ENCODE results near the gene RAPGEF1. TPM values are rescaled to one million over a fixed set of nuclear protein-coding genes. Genes with fewer than 3 reads are reported as not detected.
A peak's percentile ranks its signal among the peaks of the same experiment; 100 is the strongest.

RAPGEF1 gene
- total and polyA plus RNA-seq, 2 experiments from 2014 or later = 3.3 to 24.1 TPM

DNA sequence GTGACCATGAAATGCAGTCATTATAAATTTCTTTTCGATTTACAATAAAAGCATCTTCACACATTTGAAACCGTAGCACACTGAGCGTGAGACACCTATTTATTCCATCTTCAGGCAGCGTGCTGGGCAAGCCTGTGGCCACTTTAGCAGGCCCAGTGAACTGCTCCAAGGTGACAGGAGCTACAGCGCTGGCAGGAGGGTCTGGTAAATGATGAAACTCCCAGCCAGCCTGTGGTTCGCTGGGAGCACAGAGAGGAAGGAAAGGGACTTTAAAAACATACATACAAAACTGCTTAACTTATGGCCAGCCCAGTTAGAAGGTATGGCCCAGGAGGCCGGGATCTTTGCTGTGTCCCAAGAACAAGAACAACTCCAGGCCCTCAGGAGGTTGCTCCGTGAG, 5.1 kb downstream of the RAPGEF1 start:
- peaks cover 77% of the 10 kb centered on the region for H3K79me2 ChIP-seq (ENCODE audit: insufficient read depth)
- in situ Hi-C loops (cut with MboI) = loop anchor here (25.0 kb wide), 1 partner anchor 372 kb away; no protein-coding TSS in a partner anchor
- H3K27ac ChIP-seq = no peak overlapping the region
- no peaks in the 10 kb centered on the region for H3K27me3 ChIP-seq (replicated peaks; ENCODE audit: insufficient read depth)
- no peak for DNase-seq
- no peaks in the 10 kb centered on the region for H3K9me2 ChIP-seq (ENCODE audit: insufficient read depth)
- no peaks in the 10 kb centered on the region for H3K36me3 ChIP-seq (ENCODE audit: low read depth)
- H2AFZ ChIP-seq = no peak overlapping the region
- H3K4me3 ChIP-seq = no peak overlapping the region
- WGBS, 2 experiments (ENCODE audit: low coverage in 1 of 2, low lambda C conversion rate in 2 of 2, missing lambda C conversion rate in 2 of 2) = 87 to 93% methylated on average over 8 of the region's 8 CpGs
- TF ChIP-seq EZH2phosphoT487 (IDR thresholded peaks at IDR 0.05; ENCODE audit: insufficient read depth, low read depth) = no peak
- no peak for TF ChIP-seq EZH2 (IDR thresholded peaks at IDR 0.05; ENCODE audit: insufficient read depth, poor library complexity, severe bottlenecking)
- H3K4me1 ChIP-seq (ENCODE audit: insufficient read depth) = peaks cover 45% of the 10 kb centered on the region
- no peaks in the 10 kb centered on the region for H3K9me3 ChIP-seq (ENCODE audit: low read depth)
- no peak overlapping the region for H3K9ac ChIP-seq
- no peak overlapping the region for H3K4me2 ChIP-seq (ENCODE audit: unreplicated experiment)
- peaks cover 9% of the 10 kb centered on the region; the same call in 1 of the 2 replicates for H4K20me1 ChIP-seq (ENCODE audit: insufficient read depth)
- H3F3A ChIP-seq (ENCODE audit: insufficient read depth) = peaks cover 26% of the 10 kb centered on the region

DNA sequence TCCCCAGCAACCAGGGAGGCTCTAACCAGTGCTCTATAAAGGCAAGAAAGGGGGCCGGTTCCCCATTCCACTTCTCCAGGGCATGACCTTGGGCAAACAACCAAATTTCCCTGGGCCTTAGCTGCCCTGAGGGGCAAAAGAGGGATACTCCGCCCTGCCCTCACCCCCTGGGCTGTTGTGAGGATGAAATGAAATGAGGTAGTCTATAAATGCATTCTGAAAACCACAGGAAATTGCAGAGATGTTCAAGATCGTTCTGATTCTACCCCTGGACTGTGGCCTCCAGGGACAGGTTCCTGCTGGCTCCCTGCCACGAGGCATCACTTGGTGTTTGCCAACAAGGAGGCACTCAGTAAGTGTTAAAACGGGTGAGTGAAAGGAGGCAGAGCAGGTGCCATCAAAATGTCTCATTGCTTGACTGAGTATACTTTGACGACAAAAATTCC, 5.7 kb downstream of the RAPGEF1 start:
- H3K4me1 ChIP-seq (ENCODE audit: insufficient read depth) = peaks cover 45% of the 10 kb centered on the region
- no peak overlapping the region for H3K4me3 ChIP-seq
- H2AFZ ChIP-seq = no peak overlapping the region
- DNase-seq = peak; percentile 28
- peak overlapping the region; percentile 71 for H3K9ac ChIP-seq
- no peaks in the 10 kb centered on the region for H3K9me3 ChIP-seq (ENCODE audit: low read depth)
- peak overlapping the region; percentile 68 for H3K4me2 ChIP-seq (ENCODE audit: unreplicated experiment)
- peaks cover 82% of the 10 kb centered on the region for H3K79me2 ChIP-seq (ENCODE audit: insufficient read depth)
- H3K27ac ChIP-seq = peak overlapping the region; percentile 88
- no peaks in the 10 kb centered on the region for H3K9me2 ChIP-seq (ENCODE audit: insufficient read depth)
- peaks cover 9% of the 10 kb centered on the region; the same call in 1 of the 2 replicates for H4K20me1 ChIP-seq (ENCODE audit: insufficient read depth)
- WGBS, 2 experiments (ENCODE audit: low coverage in 1 of 2, low lambda C conversion rate in 2 of 2, missing lambda C conversion rate in 2 of 2) = 58 to 61% methylated on average over 6 of the region's 6 CpGs
- no peaks in the 10 kb centered on the region for H3K27me3 ChIP-seq (replicated peaks; ENCODE audit: insufficient read depth)
- H3F3A ChIP-seq (ENCODE audit: insufficient read depth) = peaks cover 26% of the 10 kb centered on the region
- TF ChIP-seq EZH2phosphoT487 (IDR thresholded peaks at IDR 0.05; ENCODE audit: insufficient read depth, low read depth) (no peak), EZH2 (IDR thresholded peaks at IDR 0.05; ENCODE audit: insufficient read depth, poor library complexity, severe bottlenecking) (no peak)
- no peaks in the 10 kb centered on the region for H3K36me3 ChIP-seq (ENCODE audit: low read depth)
- in situ Hi-C loops (cut with MboI) = loop anchor here (25.0 kb wide), 1 partner anchor 372 kb away; no protein-coding TSS in a partner anchor

DNA sequence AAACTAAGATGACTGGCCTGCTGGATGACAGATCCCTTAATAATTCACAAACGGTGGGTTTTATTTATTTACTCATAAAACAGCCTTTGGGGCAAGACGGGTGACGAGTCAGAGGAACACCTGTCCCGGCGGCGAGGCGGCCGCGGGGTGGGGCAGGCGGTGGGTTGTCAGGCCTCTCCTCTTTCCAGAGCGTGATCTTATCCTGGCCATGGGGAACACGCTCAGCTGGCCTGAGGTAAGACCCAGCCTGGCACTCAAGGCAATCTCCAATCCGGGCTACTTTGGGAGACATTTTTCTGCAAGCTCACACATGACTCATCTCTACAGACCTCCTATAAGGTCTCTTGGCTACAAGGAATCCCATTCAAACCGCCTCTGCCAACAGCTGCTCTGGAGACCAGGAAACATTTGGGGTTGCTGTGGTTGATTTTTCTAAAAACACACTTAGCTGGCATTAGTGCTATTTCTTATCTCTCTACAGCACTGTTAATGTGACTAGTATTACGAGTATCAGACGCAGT, 6.3 kb downstream of the RAPGEF1 start:
- Histone ChIP-seq H3K4me3 (no peak overlapping the region), H3K36me3 (ENCODE audit: low read depth) (no peaks in the 10 kb centered on the region), H3K79me2 (ENCODE audit: insufficient read depth) (peaks cover 81% of the 10 kb centered on the region), H3F3A (ENCODE audit: insufficient read depth) (peaks cover 30% of the 10 kb centered on the region), H3K4me1 (ENCODE audit: insufficient read depth) (peaks cover 46% of the 10 kb centered on the region), H3K9ac (peak overlapping the region; percentile 71), H3K9me3 (ENCODE audit: low read depth) (no peaks in the 10 kb centered on the region), H3K27ac (peak overlapping the region; percentile 88), H2AFZ (no peak overlapping the region), H3K27me3 (replicated peaks; ENCODE audit: insufficient read depth) (no peaks in the 10 kb centered on the region), H4K20me1 (ENCODE audit: insufficient read depth) (peaks cover 9% of the 10 kb centered on the region; the same call in 1 of the 2 replicates), H3K9me2 (ENCODE audit: insufficient read depth) (no peaks in the 10 kb centered on the region), H3K4me2 (ENCODE audit: unreplicated experiment) (peak overlapping the region; percentile 68)
- 22 to 31% methylated on average over 16 of the region's 16 CpGs for whole genome bisulfite sequencing, 2 experiments (ENCODE audit: low coverage in 1 of 2, low lambda C conversion rate in 2 of 2, missing lambda C conversion rate in 2 of 2)
- TF ChIP-seq EZH2 (IDR thresholded peaks at IDR 0.05; ENCODE audit: insufficient read depth, poor library complexity, severe bottlenecking) (no peak), EZH2phosphoT487 (IDR thresholded peaks at IDR 0.05; ENCODE audit: insufficient read depth, low read depth) (no peak)
- in situ Hi-C loops (cut with MboI) = loop anchor here (25.0 kb wide), 1 partner anchor 371 kb away; no protein-coding TSS in a partner anchor
- DNase-seq = peak; percentile 96

DNA sequence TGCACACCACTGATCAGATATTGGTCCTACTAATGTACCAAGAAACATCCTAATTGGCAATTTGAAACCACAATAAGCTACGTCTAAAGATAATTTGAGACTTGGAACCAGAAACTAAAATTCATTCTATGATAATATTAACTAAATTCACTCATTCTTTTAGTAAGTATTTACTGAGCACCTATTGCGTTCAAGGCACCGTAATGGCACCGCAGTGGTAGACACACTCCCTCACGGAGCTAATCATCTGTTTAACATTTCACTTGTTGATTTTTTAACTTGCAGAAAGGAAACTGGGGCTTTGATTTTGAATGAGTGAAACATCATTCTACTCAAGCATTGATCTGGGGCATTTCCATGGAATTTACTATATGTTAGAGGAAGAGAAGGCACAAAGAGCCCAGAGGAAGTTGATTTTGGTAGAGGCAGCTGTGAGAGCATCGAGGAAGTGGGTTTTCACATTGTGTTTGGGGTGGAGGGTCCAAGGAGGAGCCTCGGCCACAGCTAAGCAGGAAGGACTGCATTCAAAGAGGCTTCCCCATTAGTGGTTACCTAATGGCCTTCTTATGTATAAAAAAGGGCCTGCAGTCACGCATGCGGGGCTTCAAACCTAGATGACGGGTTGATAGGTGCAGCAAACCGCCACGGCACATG, 7.1 kb downstream of the RAPGEF1 start:
- H4K20me1 ChIP-seq (ENCODE audit: insufficient read depth) = peaks cover 9% of the 10 kb centered on the region; the same call in 1 of the 2 replicates
- H3K9me2 ChIP-seq (ENCODE audit: insufficient read depth) = no peaks in the 10 kb centered on the region
- H2AFZ ChIP-seq = no peak overlapping the region
- H3K27ac ChIP-seq = peak overlapping the region; percentile 75
- in situ Hi-C loops (cut with MboI) = loop anchor here (25.0 kb wide), 1 partner anchor 370 kb away; no protein-coding TSS in a partner anchor
- no peak overlapping the region for H3K4me3 ChIP-seq
- no peaks in the 10 kb centered on the region for H3K27me3 ChIP-seq (replicated peaks; ENCODE audit: insufficient read depth)
- peaks cover 81% of the 10 kb centered on the region for H3K79me2 ChIP-seq (ENCODE audit: insufficient read depth)
- WGBS, 2 experiments (ENCODE audit: low coverage in 1 of 2, low lambda C conversion rate in 2 of 2, missing lambda C conversion rate in 2 of 2) = 90 to 91% methylated on average over 12 of the region's 12 CpGs
- H3K9me3 ChIP-seq (ENCODE audit: low read depth) = no peaks in the 10 kb centered on the region
- H3K36me3 ChIP-seq (ENCODE audit: low read depth) = no peaks in the 10 kb centered on the region
- no peak for DNase-seq
- H3F3A ChIP-seq (ENCODE audit: insufficient read depth) = peaks cover 38% of the 10 kb centered on the region
- H3K4me1 ChIP-seq (ENCODE audit: insufficient read depth) = peaks cover 49% of the 10 kb centered on the region
- H3K4me2 ChIP-seq (ENCODE audit: unreplicated experiment) = peak overlapping the region; percentile 50
- no peak overlapping the region for H3K9ac ChIP-seq
- TF ChIP-seq EZH2 (IDR thresholded peaks at IDR 0.05; ENCODE audit: insufficient read depth, poor library complexity, severe bottlenecking) = no peak
- no peak for TF ChIP-seq EZH2phosphoT487 (IDR thresholded peaks at IDR 0.05; ENCODE audit: insufficient read depth, low read depth)
